ENCODE results near the gene C15orf61.

GRCh38 chr15:67545864-67546263, 24.9 kb downstream of the C15orf61 start:
- TF ChIP-seq CTCF (conservative IDR thresholded peaks at IDR 0.05): no peak
- no peak for TF ChIP-seq EZH2 (IDR thresholded peaks at IDR 0.05; ENCODE audit: low read depth)
